CD4-positive, alpha-beta T cell treated with Interleukin-1 beta for 1 hour (primary cell): ENCODE measurements around the gene DOCK8.
A peak's percentile ranks its signal among the peaks of the same experiment; 100 is the strongest.
"Not testable (repeated sequence)": the region's sequence is repeated elsewhere in the genome, so short reads cannot be mapped to it uniquely, and the experiment has no call there.

Experiments
- DNase-seq, 2 donors: peaks; one replicate each; pipeline ENCODE4 v3.0.0-alpha.2; 2020 to 2022

The DOCK8 gene

GRCh38 chr9:372128-372527, 157.5 kb downstream of the DOCK8 start:
- DNase-seq: no peak

- no peak for DNase-seq
Measured at GRCh38 chr9:373759-374206, 159.1 kb downstream of the DOCK8 start.

- DNase-seq: no peak
Measured at GRCh38 chr9:374736-375135, 160.1 kb downstream of the DOCK8 start.

- DNase-seq: no peak
Measured at GRCh38 chr9:376115-376514, 161.4 kb downstream of the DOCK8 start.

- no peak for DNase-seq
Measured at GRCh38 chr9:378263-378662, 163.6 kb downstream of the DOCK8 start.

- DNase-seq: no peak
Measured at GRCh38 chr9:382383-382782, 167.7 kb downstream of the DOCK8 start.

- DNase-seq: peak in 1 of 2 donors; percentile 17
Measured at GRCh38 chr9:385818-386398, 171.2 kb downstream of the DOCK8 start.

GRCh38 chr9:389159-389558, 174.5 kb downstream of the DOCK8 start:
- DNase-seq: no peak

GRCh38 chr9:389758-390157, 175.1 kb downstream of the DOCK8 start:
- no peak for DNase-seq

- DNase-seq: no peak
Measured at GRCh38 chr9:392077-392804, 177.6 kb downstream of the DOCK8 start.

- no peak for DNase-seq
Measured at GRCh38 chr9:394347-395052, 179.8 kb downstream of the DOCK8 start.

GRCh38 chr9:396396-396795, 181.7 kb downstream of the DOCK8 start:
- DNase-seq: no peak

- no peak for DNase-seq
Measured at GRCh38 chr9:398085-398484, 183.4 kb downstream of the DOCK8 start.

GRCh38 chr9:401223-401622, 186.6 kb downstream of the DOCK8 start:
- DNase-seq: no peak

- no peak for DNase-seq
Measured at GRCh38 chr9:404234-404633, 189.6 kb downstream of the DOCK8 start.

GRCh38 chr9:405341-405740, 190.7 kb downstream of the DOCK8 start:
- no peak for DNase-seq

- no peak for DNase-seq
Measured at GRCh38 chr9:406886-407654, 192.4 kb downstream of the DOCK8 start.

- not testable (repeated sequence) for DNase-seq
Measured at GRCh38 chr9:409655-410054, 195.0 kb downstream of the DOCK8 start.

- DNase-seq: no peak
Measured at GRCh38 chr9:414595-414994, 199.9 kb downstream of the DOCK8 start.

GRCh38 chr9:419571-420171, 205.0 kb downstream of the DOCK8 start:
- no peak for DNase-seq

- no peak for DNase-seq
Measured at GRCh38 chr9:421896-422295, 207.2 kb downstream of the DOCK8 start.

GRCh38 chr9:426264-426663, 211.6 kb downstream of the DOCK8 start:
- DNase-seq: no peak

GRCh38 chr9:426976-427375, 212.3 kb downstream of the DOCK8 start:
- DNase-seq: no peak
